Measurements from ENCODE around the gene C9orf72.

Gene C9orf72

DNA sequence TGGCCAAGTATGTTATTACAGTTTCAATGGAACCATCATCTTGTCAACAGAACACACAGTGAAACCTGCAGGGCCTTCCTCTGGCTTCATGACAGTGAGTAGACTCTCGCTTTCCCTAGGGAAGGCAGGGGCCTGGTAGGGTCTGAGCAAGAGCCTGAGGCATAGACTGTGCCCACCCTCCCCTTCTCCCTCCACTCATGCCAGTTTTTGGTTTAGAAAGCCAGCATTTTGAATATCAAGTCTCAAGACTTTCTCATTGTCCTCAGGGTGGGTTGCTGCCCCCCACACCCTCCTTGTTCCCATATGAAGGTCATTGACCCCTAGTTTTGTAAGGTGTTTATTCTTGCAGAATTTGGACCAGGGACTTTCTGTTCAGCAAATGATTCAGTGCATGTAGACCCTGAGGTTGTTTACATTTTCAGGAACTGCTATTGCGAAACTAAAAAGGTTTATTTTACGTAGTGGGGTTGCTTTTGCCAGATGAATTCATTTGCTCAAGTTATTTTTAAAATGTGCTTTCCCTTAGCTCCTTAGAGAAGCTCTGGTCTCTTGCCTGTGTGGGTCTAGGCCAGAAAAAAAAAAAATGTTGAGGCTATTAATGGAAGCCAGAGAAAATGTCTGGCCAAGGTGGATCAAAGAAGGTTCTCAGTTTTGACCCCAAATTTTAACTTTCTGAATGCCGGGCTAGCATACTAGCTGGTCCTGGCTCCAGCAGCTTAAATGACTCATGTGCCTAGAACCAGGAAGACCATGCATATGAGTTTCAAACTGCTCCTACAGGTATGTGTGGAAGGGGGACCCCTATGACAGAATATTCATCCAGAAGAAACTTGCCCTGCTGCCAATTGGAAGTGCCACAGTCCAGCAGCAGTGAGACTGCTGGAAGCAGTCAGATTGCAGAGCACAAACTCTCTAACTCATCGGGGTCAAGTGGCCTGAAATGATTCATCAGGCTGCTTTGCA lies 33.5 kb downstream of the C9orf72 start:
- no peaks in the 10 kb centered on the region; the same call in 1 of the 2 replicates for H3K36me3 ChIP-seq (ENCODE audit: low read length)
- H2AFZ ChIP-seq (ENCODE audit: low read depth, low read length, severe bottlenecking) = no peak overlapping the region
- no peak overlapping the region for H3K4me2 ChIP-seq (ENCODE audit: low read depth, low read length, poor library complexity, severe bottlenecking)
- H3K79me2 ChIP-seq (ENCODE audit: insufficient read depth, low read length) = no peaks in the 10 kb centered on the region
- H4K20me1 ChIP-seq (ENCODE audit: low read depth, low read length) = no peaks in the 10 kb centered on the region
- no peak for TF ChIP-seq EZH2phosphoT487 (conservative IDR thresholded peaks at IDR 0.05; ENCODE audit: low read length)
- TF ChIP-seq, protein P1, sequence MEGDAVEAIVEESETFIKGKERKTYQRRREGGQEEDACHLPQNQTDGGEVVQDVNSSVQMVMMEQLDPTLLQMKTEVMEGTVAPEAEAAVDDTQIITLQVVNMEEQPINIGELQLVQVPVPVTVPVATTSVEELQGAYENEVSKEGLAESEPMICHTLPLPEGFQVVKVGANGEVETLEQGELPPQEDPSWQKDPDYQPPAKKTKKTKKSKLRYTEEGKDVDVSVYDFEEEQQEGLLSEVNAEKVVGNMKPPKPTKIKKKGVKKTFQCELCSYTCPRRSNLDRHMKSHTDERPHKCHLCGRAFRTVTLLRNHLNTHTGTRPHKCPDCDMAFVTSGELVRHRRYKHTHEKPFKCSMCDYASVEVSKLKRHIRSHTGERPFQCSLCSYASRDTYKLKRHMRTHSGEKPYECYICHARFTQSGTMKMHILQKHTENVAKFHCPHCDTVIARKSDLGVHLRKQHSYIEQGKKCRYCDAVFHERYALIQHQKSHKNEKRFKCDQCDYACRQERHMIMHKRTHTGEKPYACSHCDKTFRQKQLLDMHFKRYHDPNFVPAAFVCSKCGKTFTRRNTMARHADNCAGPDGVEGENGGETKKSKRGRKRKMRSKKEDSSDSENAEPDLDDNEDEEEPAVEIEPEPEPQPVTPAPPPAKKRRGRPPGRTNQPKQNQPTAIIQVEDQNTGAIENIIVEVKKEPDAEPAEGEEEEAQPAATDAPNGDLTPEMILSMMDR (IDR thresholded peaks at IDR 0.05; ENCODE audit: insufficient read depth, low read length, poor library complexity, severe bottlenecking) = no peak
- H3K9ac ChIP-seq (ENCODE audit: low read length) = no peak overlapping the region
- no peaks in the 10 kb centered on the region for H3K27me3 ChIP-seq (ENCODE audit: low read length)
- no peaks in the 10 kb centered on the region for H3K9me3 ChIP-seq (ENCODE audit: insufficient read depth, low read length)
- no peak overlapping the region for H3K4me3 ChIP-seq (ENCODE audit: insufficient read depth, low read length, poor library complexity, severe bottlenecking)
- no peaks in the 10 kb centered on the region for H3K9me2 ChIP-seq (replicated peaks; ENCODE audit: insufficient read depth, low read length)
- no peak overlapping the region for H3K27ac ChIP-seq (ENCODE audit: low read depth, low read length)
- no peaks in the 10 kb centered on the region; the same call in 1 of the 2 replicates for H3F3A ChIP-seq (ENCODE audit: insufficient read depth)

DNA sequence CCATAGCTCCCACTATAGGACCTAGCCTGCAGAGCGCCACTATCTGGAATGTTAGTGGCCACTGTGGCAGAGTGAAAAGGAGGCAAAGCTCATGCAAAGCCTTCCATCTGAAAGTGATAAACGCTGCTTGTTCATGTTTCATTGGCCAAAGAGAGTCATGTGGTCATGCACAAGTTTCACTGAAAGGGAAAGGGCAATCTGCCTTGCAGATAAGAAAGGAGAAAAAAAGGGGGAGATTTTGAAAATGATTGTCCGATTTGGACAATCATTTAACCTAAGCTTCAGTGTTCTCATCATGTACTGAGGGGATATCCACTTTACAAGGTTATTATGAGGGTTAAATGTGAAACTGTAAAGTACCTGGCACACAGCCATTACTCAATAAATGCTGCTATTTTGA lies 34.6 kb downstream of the C9orf72 start:
- H3K79me2 ChIP-seq (ENCODE audit: insufficient read depth, low read length) = no peaks in the 10 kb centered on the region
- H3K4me2 ChIP-seq (ENCODE audit: low read depth, low read length, poor library complexity, severe bottlenecking) = no peak overlapping the region
- no peaks in the 10 kb centered on the region for H3F3A ChIP-seq (ENCODE audit: insufficient read depth)
- no peaks in the 10 kb centered on the region for H3K36me3 ChIP-seq (ENCODE audit: low read length)
- TF ChIP-seq, protein P1 (IDR thresholded peaks at IDR 0.05; ENCODE audit: insufficient read depth, low read length, poor library complexity, severe bottlenecking) = no peak
- no peak for TF ChIP-seq EZH2phosphoT487 (conservative IDR thresholded peaks at IDR 0.05; ENCODE audit: low read length)
- H2AFZ ChIP-seq (ENCODE audit: low read depth, low read length, severe bottlenecking) = no peak overlapping the region
- no peaks in the 10 kb centered on the region for H3K9me3 ChIP-seq (ENCODE audit: insufficient read depth, low read length)
- H3K27ac ChIP-seq (ENCODE audit: low read depth, low read length) = no peak overlapping the region
- H3K4me3 ChIP-seq (ENCODE audit: insufficient read depth, low read length, poor library complexity, severe bottlenecking) = no peak overlapping the region
- H3K9ac ChIP-seq (ENCODE audit: low read length) = no peak overlapping the region
- no peaks in the 10 kb centered on the region for H3K27me3 ChIP-seq (ENCODE audit: low read length)
- no peaks in the 10 kb centered on the region for H3K9me2 ChIP-seq (replicated peaks; ENCODE audit: insufficient read depth, low read length)
- no peaks in the 10 kb centered on the region for H4K20me1 ChIP-seq (ENCODE audit: low read depth, low read length)

DNA sequence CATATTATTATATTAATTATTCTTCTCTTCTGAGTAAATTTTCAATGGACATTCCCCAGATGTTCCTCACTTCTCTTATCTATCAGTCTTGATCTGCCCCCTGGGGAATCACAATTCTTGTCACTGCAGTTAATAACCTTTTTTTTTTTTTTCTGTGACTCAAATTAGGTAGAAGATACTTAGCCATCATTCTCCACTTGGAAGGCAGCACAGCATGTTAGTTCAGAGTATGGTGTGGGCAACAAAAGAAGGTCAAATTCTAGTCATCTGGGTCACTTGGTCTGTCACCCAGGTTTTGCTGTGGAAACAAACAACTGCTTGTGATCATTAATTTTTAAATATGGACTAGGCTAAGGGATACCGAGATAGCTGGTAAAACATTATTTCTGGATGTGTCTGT lies 35.5 kb downstream of the C9orf72 start:
- H3K4me2 ChIP-seq (ENCODE audit: low read depth, low read length, poor library complexity, severe bottlenecking) = no peak overlapping the region
- no peaks in the 10 kb centered on the region for H3F3A ChIP-seq (ENCODE audit: insufficient read depth)
- no peak overlapping the region for H2AFZ ChIP-seq (ENCODE audit: low read depth, low read length, severe bottlenecking)
- no peaks in the 10 kb centered on the region for H3K9me3 ChIP-seq (ENCODE audit: insufficient read depth, low read length)
- H3K36me3 ChIP-seq (ENCODE audit: low read length) = no peaks in the 10 kb centered on the region
- no peak for TF ChIP-seq EZH2phosphoT487 (conservative IDR thresholded peaks at IDR 0.05; ENCODE audit: low read length)
- TF ChIP-seq, protein P1 (IDR thresholded peaks at IDR 0.05; ENCODE audit: insufficient read depth, low read length, poor library complexity, severe bottlenecking) = no peak
- H3K9ac ChIP-seq (ENCODE audit: low read length) = no peak overlapping the region
- no peaks in the 10 kb centered on the region for H4K20me1 ChIP-seq (ENCODE audit: low read depth, low read length)
- no peaks in the 10 kb centered on the region for H3K79me2 ChIP-seq (ENCODE audit: insufficient read depth, low read length)
- no peaks in the 10 kb centered on the region for H3K27me3 ChIP-seq (ENCODE audit: low read length)
- H3K9me2 ChIP-seq (replicated peaks; ENCODE audit: insufficient read depth, low read length) = no peaks in the 10 kb centered on the region
- H3K4me3 ChIP-seq (ENCODE audit: insufficient read depth, low read length, poor library complexity, severe bottlenecking) = no peak overlapping the region
- no peak overlapping the region for H3K27ac ChIP-seq (ENCODE audit: low read depth, low read length)
